ACC112 (cell line): ENCODE results near the gene PANX2.
"Not testable (repeated sequence)": the region's sequence is repeated elsewhere in the genome, so short reads cannot be mapped to it uniquely, and the experiment has no call there.

Experiments used
- H2AFZ ChIP-seq: fragments of 200-600 bp; sonication (generic); one replicate; pipeline ENCODE4 v1.6.0; 2017; ENCODE audit warnings: antibody characterized with exemption, low read length; ENCODE audit not compliant: unreplicated experiment
- H3K27ac ChIP-seq: fragments of 200-600 bp; sonication (generic); 2 replicates; pipeline ENCODE4 v1.5.1; 2014; ENCODE audit warnings: low read depth, mild to moderate bottlenecking, antibody characterized with exemption, low read length, moderate library complexity
- H3K27me3 ChIP-seq: fragments of 200-600 bp; sonication (generic); 2 replicates; pipeline ENCODE4 v1.6.1; 2014; ENCODE audit warnings: mild to moderate bottlenecking, antibody characterized with exemption, low read length, moderate library complexity, mixed read lengths; ENCODE audit not compliant: insufficient read depth
- H3K36me3 ChIP-seq: fragments of 200-600 bp; sonication (generic); 2 replicates; pipeline ENCODE4 v1.6.1; 2016; ENCODE audit warnings: mild to moderate bottlenecking, antibody characterized with exemption, low read length, moderate library complexity, mixed read lengths; ENCODE audit not compliant: insufficient read depth
- H3K4me1 ChIP-seq: fragments of 200-600 bp; sonication (generic); one replicate; pipeline ENCODE4 v1.6.1; 2016; ENCODE audit warnings: low read length, mixed read lengths; ENCODE audit not compliant: insufficient read depth, unreplicated experiment, control insufficient read depth
- H3K4me3 ChIP-seq: fragments of 200-600 bp; sonication (generic); 2 replicates; pipeline ENCODE4 v1.5.1; 2014; ENCODE audit warnings: mild to moderate bottlenecking, low read depth, low read length
- H3K79me2 ChIP-seq: fragments of 200-600 bp; sonication (generic); one replicate; pipeline ENCODE4 v1.6.0; 2016; ENCODE audit warnings: low read length; ENCODE audit not compliant: control insufficient read depth, unreplicated experiment, insufficient read depth

Gene PANX2

GRCh38 chr22:50138988-50139387 lies 31.5 kb upstream of the PANX2 start:
- H3K79me2 ChIP-seq, result no peaks in the 10 kb centered on the region
- H3K27ac ChIP-seq, result no peak overlapping the region
- no peaks in the 10 kb centered on the region for H3K36me3 ChIP-seq
- H2AFZ ChIP-seq, result no peak overlapping the region
- no peaks in the 10 kb centered on the region for H3K27me3 ChIP-seq
- no peak overlapping the region for H3K4me3 ChIP-seq
- H3K4me1 ChIP-seq, result no peaks in the 10 kb centered on the region

GRCh38 chr22:50139843-50140415 lies 30.6 kb upstream of the PANX2 start:
- no peaks in the 10 kb centered on the region for H3K4me1 ChIP-seq
- H3K27me3 ChIP-seq, result no peaks in the 10 kb centered on the region
- no peaks in the 10 kb centered on the region for H3K36me3 ChIP-seq
- no peaks in the 10 kb centered on the region for H3K79me2 ChIP-seq
- no peak overlapping the region for H2AFZ ChIP-seq
- H3K27ac ChIP-seq, result no peak overlapping the region
- no peak overlapping the region for H3K4me3 ChIP-seq

DNA sequence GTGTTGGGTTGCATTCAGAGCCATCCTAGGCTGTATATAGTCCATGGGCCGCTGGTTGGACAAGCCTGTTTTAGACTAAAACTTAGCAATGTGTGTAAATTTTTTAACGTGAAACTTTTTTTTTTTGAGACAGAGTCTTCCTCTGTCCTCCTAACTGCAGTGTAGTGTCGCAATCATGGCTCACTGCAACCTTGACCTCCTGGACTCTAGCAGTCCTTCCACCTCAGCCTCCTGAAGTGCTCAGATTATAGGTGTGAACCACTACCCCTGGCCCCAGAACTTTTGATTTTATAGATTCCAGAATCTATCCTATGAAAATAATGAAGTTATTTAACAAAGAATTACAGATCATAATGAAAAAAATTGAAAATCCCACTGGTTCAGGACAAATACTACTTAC lies 29.9 kb upstream of the PANX2 start:
- H2AFZ ChIP-seq, result no peak overlapping the region

DNA sequence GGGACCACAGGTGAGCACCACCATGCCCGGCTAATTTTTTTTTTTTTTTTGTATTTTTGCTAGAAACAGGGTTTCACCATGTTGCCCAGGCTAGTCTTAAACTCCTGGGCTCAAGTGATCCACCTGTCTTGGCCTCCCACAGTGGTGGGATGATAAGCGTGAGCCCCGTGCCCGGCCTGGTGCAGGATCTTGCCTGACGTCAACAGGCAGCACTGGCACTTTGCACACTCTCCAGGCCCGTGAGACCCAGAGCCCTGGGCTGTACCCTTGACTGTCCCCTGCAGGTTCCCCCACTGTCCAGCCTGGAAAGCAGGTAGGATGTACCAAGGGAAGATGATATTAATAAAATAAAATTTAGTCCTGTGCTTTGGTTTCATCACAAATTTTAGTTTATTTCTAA lies 29.1 kb upstream of the PANX2 start:
- no peak overlapping the region for H3K4me3 ChIP-seq
- H3K4me1 ChIP-seq, result no peaks in the 10 kb centered on the region
- H3K36me3 ChIP-seq, result no peaks in the 10 kb centered on the region
- H3K27ac ChIP-seq, result no peak overlapping the region
- no peak overlapping the region for H2AFZ ChIP-seq
- no peaks in the 10 kb centered on the region for H3K27me3 ChIP-seq
- no peaks in the 10 kb centered on the region for H3K79me2 ChIP-seq

More for the DNA sequence above, 29.9 kb upstream of the PANX2 start:
- Histone ChIP-seq H3K4me3 (no peak overlapping the region), H3K27ac (no peak overlapping the region), H3K4me1 (no peaks in the 10 kb centered on the region), H3K79me2 (no peaks in the 10 kb centered on the region), H3K27me3 (no peaks in the 10 kb centered on the region), H3K36me3 (no peaks in the 10 kb centered on the region)

- H2AFZ ChIP-seq, result no peak overlapping the region
- no peak overlapping the region for H3K27ac ChIP-seq
These were observed 28.6 kb upstream of the PANX2 start for GRCh38 chr22:50141891-50142363.

GRCh38 chr22:50143096-50143495 lies 27.4 kb upstream of the PANX2 start:
- Histone ChIP-seq H2AFZ (no peak overlapping the region), H3K4me1 (no peaks in the 10 kb centered on the region), H3K36me3 (no peaks in the 10 kb centered on the region), H3K79me2 (no peaks in the 10 kb centered on the region), H3K27ac (no peak overlapping the region), H3K27me3 (no peaks in the 10 kb centered on the region), H3K4me3 (no peak overlapping the region)

More at GRCh38 chr22:50141891-50142363, 28.6 kb upstream of the PANX2 start:
- H3K27me3 ChIP-seq, result no peaks in the 10 kb centered on the region
- H3K79me2 ChIP-seq, result no peaks in the 10 kb centered on the region
- no peak overlapping the region for H3K4me3 ChIP-seq
- H3K4me1 ChIP-seq, result no peaks in the 10 kb centered on the region
- no peaks in the 10 kb centered on the region for H3K36me3 ChIP-seq

- no peaks in the 10 kb centered on the region for H3K79me2 ChIP-seq
- no peak overlapping the region for H3K4me3 ChIP-seq
- H3K27ac ChIP-seq, result no peak overlapping the region
- H3K36me3 ChIP-seq, result no peaks in the 10 kb centered on the region
- H2AFZ ChIP-seq, result no peak overlapping the region
- H3K27me3 ChIP-seq, result no peaks in the 10 kb centered on the region
- no peaks in the 10 kb centered on the region for H3K4me1 ChIP-seq
These were observed 26.4 kb upstream of the PANX2 start for GRCh38 chr22:50144005-50144614.

DNA sequence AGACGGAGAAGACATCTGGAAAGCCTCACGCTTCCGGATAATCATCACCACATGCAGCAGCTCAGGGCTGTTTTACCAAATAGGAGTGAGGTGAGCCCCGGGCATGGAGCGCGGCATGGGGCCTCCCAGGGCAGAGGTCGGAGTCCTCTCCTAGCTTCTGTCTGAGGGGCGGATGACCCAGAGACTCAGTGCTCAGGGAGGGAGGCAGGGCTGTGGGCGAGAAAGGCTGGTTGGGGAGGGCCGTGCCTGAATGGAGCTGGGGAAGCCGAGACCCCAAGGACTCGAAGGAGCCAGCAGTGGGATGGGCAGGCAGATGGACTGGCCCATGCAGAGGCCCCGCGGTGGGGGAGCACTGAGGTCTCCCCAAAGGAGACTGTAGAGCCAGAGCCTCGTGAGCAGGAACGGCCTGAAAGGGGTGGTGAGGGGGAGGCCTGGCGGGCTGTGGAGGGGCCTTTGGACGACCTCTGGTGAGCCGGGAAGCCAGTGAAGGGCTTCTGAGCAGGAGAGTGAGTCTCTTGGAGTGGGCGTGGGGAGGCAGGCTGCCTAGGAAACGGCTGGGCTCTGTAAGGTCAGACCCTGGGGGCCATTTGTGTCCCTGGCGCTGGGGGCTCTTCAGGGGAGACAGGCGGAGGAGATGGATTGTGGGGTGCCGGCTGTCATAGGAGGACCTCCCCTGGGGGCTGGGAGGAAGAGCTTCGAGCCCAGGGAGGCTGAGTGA lies 24.7 kb upstream of the PANX2 start:
- Histone ChIP-seq H3K36me3 (no peaks in the 10 kb centered on the region), H3K4me3 (no peak overlapping the region), H2AFZ (no peak overlapping the region), H3K79me2 (no peaks in the 10 kb centered on the region), H3K27ac (no peak overlapping the region), H3K4me1 (no peaks in the 10 kb centered on the region), H3K27me3 (no peaks in the 10 kb centered on the region)

DNA sequence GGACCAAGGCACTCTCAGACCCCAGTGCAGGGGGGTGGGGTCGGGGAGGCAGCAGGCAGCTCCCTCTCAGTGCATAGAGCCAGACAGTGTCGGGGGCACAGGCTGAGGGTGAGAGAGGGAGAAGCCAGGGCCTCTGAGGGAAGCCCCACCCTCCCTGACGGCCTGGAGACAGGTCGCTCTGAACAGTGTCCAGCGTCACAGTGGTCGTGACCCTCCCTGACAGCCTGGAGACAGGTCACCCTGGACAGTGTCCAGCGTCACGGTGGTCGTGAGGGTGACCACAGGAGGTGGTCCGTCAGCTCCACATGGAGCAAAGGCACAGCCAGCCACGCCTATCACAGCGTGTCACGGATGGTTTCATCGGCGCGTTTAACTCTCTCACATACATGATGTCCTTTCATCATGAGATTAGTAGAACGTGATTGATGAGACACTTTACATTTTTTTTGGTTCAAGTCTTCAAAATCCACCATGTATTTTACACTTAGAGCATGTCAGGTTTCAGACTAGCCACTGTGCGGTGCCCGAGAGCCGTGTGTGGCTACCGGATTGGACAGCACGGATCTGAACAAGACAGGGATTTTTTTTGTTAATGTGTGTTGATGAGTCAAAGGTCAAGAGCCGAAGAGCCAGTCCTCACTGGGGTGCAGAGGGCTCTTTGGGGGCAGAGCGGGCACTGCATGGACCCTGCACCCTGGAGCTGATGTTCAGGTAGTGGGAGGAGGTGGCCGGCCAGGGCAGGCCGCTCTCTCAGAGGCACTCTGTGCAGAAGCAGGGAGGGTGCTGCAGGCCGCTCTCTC lies 23.9 kb upstream of the PANX2 start:
- Histone ChIP-seq H3K4me1 (no peaks in the 10 kb centered on the region), H3K36me3 (no peaks in the 10 kb centered on the region), H3K79me2 (no peaks in the 10 kb centered on the region), H3K27ac (no peak overlapping the region), H3K4me3 (no peak overlapping the region), H3K27me3 (no peaks in the 10 kb centered on the region), H2AFZ (no peak overlapping the region)

- H2AFZ ChIP-seq, H3K27ac ChIP-seq: not testable (repeated sequence)
These were observed 23.0 kb upstream of the PANX2 start for GRCh38 chr22:50147258-50148165.

More at GRCh38 chr22:50147258-50148165, 23.0 kb upstream of the PANX2 start:
- H3K4me1 ChIP-seq, H3K36me3 ChIP-seq, H3K4me3 ChIP-seq, H3K27me3 ChIP-seq, H3K79me2 ChIP-seq: not testable (repeated sequence)
